Rectal smooth muscle tissue (tissue), 1 donor: ENCODE results near the gene ATP11A.

Source experiments
- H3K27ac ChIP-seq: one replicate; pipeline ENCODE4 v1.7.0; 2013; ENCODE audit warnings: low read depth, low read length, inconsistent platforms
- H3K27me3 ChIP-seq: one replicate; pipeline ENCODE4 v1.7.0; 2013; ENCODE audit warnings: low read length; ENCODE audit not compliant: control insufficient read depth, insufficient read depth
- H3K36me3 ChIP-seq: one replicate; pipeline ENCODE4 v1.7.0; 2013; ENCODE audit warnings: low read length; ENCODE audit not compliant: control insufficient read depth, insufficient read depth
- H3K4me1 ChIP-seq: one replicate; pipeline ENCODE4 v1.7.0; 2013; ENCODE audit warnings: low read length; ENCODE audit not compliant: control insufficient read depth, insufficient read depth
- H3K4me3 ChIP-seq: one replicate; pipeline ENCODE4 v1.7.0; 2013; ENCODE audit warnings: low read length
- H3K9ac ChIP-seq: one replicate; pipeline ENCODE4 v1.7.0; 2013; ENCODE audit warnings: low read length

ATP11A gene

DNA sequence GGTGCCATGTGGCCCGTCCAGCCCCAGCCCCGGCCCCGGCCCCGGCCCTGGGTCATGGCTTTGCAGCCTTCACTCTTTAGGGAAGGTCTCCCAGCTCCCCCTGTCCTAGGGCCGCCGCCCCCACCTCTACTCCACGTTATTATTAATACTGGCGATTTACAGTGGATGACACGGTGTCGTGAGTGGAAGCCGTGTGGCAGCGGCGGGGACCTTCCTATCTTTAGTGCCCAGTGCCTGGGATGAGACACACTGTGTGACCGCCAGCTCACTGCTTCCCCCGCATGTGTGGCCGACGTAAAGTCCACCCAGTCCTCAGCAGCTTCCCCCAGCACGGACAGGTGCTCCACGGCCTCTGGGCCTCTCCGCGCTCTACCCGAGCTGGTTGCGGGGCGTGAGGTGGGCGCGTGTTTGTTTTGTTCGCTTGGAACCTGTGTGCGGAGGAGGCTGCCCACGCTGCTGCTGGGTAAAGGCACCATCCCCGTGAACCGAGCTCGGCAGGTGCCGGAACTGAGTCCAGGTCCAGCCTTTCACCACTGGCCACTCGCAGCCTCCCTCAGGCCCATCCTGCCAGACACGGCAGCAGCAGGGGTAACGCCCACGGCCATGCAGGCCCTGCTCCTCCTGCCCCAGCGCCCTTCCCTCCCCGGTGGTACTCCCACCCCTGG lies 208.2 kb downstream of the ATP11A start:
- no peak overlapping the region for H3K27ac ChIP-seq
- no peaks in the 10 kb centered on the region for H3K36me3 ChIP-seq
- H3K4me1 ChIP-seq, result peaks cover 4% of the 10 kb centered on the region
- H3K4me3 ChIP-seq, result no peak overlapping the region
- no peak overlapping the region for H3K9ac ChIP-seq
- H3K27me3 ChIP-seq, result peaks cover 14% of the 10 kb centered on the region

DNA sequence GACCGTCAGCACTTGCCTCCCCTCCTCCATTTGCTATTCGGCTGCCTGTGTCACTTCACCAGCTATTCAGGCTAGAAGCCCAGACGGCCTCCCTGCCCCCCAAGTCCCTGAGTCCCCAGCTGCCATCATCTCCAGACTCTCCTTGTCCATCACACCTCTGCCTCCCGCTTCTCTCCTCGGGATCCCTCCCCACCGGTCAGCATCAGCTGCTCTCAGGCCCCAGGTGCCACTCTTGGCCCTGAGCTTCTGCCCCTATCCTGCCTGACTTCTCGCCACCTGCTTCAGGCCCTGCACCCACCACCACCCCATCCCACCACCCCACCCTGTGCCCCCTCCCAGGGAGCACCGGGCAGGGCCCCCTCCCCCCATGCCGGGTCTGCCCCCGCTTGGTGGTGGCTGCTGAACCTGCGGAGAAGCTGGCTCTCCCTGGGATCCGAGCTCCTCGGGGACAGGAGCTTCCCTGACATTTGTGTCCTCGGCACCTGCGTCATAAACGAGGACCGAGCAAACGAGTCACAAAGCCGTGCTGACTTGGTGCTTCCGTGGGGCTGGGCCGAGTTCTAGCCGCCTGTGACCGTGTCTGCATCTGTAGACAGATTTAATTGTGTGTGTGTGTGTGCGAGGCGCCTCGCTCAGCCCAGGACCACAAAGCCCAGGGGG lies 208.9 kb downstream of the ATP11A start:
- peaks cover 4% of the 10 kb centered on the region for H3K4me1 ChIP-seq
- peaks cover 12% of the 10 kb centered on the region for H3K27me3 ChIP-seq
- no peak overlapping the region for H3K27ac ChIP-seq
- H3K4me3 ChIP-seq, result no peak overlapping the region
- no peaks in the 10 kb centered on the region for H3K36me3 ChIP-seq
- no peak overlapping the region for H3K9ac ChIP-seq

DNA sequence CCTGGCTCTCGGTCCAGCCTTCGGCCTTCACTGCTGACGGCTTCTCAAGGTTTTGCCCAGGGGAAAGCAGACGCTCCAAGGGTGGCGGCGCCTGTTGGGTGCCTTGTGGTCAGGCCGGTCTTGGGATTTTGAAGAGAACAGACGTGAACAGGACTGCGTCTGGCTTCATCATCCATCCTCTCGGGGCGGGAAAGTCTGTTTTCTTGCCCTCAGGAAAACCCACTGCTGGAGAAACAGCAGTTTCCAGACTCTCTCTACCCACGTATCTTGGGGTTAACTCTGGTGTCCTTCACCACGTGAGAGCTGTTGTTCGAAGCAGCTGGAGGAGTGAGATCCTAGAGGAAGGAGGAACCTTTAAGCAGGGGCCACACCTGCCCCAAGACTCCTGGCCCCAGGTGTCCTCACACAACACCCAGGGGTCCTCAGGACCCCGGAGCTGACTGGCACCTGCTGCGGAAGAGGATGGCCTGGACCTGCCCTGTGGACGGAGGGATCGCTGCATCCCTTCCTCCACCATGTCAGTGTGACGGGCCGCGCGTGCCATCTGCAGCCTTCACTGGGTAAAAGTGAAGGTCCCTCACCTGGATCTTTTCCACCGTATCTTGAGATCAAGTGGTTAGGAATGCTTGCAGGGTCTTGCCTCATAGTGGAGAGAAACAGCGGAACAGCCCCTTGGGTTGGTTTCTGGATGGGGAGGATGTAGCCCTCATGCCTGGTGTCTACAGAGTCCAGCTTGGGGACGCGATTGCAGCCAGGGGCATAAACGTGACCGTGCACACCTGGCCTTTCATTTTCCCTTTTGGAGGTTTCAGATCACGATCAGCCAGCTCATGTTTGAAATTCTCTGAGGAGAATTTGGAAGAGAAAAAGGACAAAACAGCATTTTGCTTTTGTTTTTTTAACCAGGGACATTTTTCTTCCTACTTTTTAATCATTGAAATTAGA lies 209.7 kb downstream of the ATP11A start:
- H3K36me3 ChIP-seq, result no peaks in the 10 kb centered on the region
- no peak overlapping the region for H3K27ac ChIP-seq
- H3K27me3 ChIP-seq, result peaks cover 11% of the 10 kb centered on the region
- peaks cover 4% of the 10 kb centered on the region for H3K4me1 ChIP-seq
- H3K9ac ChIP-seq, result no peak overlapping the region
- no peak overlapping the region for H3K4me3 ChIP-seq

DNA sequence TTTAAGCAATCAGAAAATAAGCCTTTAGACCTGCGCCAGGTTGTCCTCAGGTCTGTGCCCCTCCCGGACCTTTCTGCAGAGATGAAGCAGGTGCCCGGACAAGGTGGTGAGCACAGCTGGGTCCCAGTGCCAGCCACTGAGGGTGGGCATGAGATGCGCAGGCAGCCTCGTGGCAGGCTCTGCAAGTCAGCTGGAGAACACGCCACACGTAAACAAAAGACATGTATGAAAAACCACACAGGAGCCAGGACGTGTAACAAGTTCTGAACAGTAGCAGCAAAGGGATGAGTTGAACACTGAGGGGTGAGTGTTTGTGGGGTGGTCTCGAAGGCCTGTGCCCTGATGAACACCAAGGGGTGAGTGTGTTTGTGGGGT lies 210.4 kb downstream of the ATP11A start:
- Histone ChIP-seq H3K9ac (no peak overlapping the region), H3K36me3 (no peaks in the 10 kb centered on the region), H3K27me3 (peaks cover 5% of the 10 kb centered on the region), H3K4me3 (no peak overlapping the region), H3K27ac (no peak overlapping the region), H3K4me1 (no peaks in the 10 kb centered on the region)

DNA sequence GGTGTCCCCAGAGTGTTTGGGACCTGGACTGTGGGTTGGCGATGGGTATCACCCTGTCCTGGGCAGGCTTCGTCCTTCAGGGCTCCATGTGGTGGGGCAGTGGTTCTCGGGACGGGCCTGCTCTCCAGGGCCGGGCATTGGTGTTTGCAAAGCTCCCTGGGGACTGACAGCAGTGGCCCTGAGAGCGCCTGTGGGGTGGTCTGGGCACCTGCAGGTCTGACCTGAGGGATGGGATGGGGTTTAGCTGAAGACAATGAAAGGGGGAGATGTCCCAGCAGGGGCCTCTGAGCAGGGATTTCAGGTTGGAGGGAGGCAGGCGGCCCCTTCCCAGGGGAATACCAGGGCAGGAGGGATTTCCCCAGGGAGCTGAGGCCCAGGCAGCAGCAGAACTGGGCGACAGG lies 210.9 kb downstream of the ATP11A start:
- Histone ChIP-seq H3K9ac (no peak overlapping the region), H3K27me3 (peaks cover 4% of the 10 kb centered on the region)

DNA sequence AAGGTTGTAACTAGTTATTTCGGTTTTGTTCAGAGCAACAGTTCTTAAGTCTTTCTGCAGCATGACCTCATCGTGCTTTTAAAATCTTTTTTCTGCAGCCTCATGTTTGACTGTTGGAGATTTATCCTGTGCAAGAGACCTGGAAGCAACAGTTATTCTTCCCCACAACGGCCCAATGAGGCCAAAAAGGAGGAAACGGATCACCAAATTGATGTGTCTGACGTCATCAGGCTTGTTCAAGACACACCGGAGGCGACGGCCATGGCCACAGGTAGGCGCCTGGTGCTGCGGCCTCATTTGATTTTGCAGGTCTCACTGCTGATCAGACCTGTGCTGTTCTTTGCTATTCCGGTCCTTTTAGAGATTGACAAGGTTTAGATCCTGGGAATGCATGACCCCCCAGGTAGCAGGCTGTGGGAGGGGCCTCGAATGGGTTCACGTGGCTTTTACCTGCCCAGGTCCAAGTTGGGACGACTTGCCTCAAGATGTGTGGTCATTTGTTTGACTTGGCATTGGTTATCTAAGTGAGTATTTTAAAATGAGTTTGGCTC lies 212.3 kb downstream of the ATP11A start:
- H3K4me3 ChIP-seq, result no peak overlapping the region
- H3K4me1 ChIP-seq, result no peaks in the 10 kb centered on the region
- no peak overlapping the region for H3K27ac ChIP-seq
- H3K36me3 ChIP-seq, result no peaks in the 10 kb centered on the region
- peaks cover 2% of the 10 kb centered on the region for H3K27me3 ChIP-seq
- H3K9ac ChIP-seq, result no peak overlapping the region

More for the DNA sequence above, 210.9 kb downstream of the ATP11A start:
- H3K4me1 ChIP-seq, result no peaks in the 10 kb centered on the region
- H3K36me3 ChIP-seq, result no peaks in the 10 kb centered on the region
- no peak overlapping the region for H3K27ac ChIP-seq
- no peak overlapping the region for H3K4me3 ChIP-seq

DNA sequence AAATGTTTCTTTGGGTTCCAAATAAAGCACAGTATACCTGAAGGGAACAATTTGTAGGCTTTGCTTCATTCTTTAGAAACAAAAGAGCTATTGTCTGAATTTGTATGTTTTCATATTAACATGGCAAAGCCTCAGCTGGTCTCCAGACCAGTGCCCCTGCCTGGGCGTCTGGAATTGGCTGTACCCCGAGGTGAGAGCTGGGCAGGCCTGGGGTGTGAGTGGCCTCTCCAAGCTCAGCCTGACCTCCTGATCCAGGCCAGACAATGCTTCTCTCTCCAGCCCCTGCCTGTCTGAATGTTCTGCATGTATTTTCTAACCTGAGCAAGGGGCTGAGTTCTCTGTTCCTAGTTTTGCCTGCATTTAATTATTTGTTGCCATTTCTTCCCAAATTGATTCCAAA lies 212.8 kb downstream of the ATP11A start:
- Histone ChIP-seq H3K36me3 (no peaks in the 10 kb centered on the region), H3K4me3 (no peak overlapping the region), H3K27me3 (no peaks in the 10 kb centered on the region), H3K27ac (no peak overlapping the region), H3K9ac (no peak overlapping the region), H3K4me1 (no peaks in the 10 kb centered on the region)

DNA sequence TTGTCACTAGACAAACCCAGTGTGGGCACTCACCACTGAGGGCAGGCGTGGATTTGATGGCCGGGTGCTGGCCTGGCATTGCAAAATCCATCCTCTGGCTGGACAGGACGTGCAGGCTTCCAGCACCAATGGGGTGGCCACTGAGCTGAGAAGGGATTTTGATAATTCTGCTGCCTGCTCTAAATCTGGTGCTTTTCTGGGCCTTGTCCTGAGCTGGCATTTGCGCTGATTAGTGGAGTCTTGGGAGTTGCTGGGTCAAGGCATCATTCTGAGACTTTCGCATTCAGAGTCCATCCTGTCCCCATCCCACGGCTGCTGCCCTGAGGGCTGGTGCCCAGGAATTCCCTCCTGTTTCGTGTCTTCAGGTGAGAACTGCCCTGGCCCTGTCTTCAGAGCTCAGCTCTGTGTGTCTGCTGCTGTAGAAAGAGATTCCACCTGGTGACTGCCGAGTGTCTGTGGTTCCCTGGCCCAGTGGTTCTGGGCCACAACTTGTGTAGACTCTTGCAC lies 213.3 kb downstream of the ATP11A start:
- Histone ChIP-seq H3K4me3 (no peak overlapping the region), H3K4me1 (no peaks in the 10 kb centered on the region), H3K27ac (no peak overlapping the region), H3K27me3 (no peaks in the 10 kb centered on the region), H3K36me3 (no peaks in the 10 kb centered on the region), H3K9ac (no peak overlapping the region)

DNA sequence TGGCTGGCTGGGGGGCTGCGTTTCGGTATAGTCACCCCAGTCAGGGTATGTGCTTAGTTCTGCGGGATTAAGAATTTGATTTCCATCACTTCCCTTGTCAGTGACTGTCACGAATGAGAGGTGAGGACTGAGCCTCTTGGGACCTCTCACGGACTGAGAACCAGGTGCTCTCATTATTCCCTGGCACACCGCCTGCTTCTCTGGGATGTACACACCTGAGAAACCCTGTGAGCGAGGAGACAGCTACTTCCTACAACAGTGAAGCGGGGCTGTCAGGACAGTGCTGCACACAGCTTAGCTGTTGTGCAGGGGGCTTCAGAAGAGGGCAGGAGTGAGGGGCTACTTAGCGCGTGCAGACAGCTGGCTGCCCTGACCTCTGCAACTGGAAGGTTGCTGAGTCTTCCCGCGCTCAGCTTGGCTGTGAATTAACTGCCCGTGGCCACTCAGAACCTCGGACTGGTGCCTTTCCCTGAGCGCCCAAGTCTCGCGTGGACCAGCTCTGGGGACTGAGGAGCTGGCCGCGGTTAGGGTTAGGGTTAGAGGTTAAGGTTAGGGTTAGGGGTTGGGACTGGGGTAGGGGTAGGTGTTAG lies 213.9 kb downstream of the ATP11A start:
- no peaks in the 10 kb centered on the region for H3K36me3 ChIP-seq
- no peaks in the 10 kb centered on the region for H3K27me3 ChIP-seq
- H3K4me3 ChIP-seq, result no peak overlapping the region
- H3K27ac ChIP-seq, result no peak overlapping the region
- H3K4me1 ChIP-seq, result no peaks in the 10 kb centered on the region
- H3K9ac ChIP-seq, result no peak overlapping the region

DNA sequence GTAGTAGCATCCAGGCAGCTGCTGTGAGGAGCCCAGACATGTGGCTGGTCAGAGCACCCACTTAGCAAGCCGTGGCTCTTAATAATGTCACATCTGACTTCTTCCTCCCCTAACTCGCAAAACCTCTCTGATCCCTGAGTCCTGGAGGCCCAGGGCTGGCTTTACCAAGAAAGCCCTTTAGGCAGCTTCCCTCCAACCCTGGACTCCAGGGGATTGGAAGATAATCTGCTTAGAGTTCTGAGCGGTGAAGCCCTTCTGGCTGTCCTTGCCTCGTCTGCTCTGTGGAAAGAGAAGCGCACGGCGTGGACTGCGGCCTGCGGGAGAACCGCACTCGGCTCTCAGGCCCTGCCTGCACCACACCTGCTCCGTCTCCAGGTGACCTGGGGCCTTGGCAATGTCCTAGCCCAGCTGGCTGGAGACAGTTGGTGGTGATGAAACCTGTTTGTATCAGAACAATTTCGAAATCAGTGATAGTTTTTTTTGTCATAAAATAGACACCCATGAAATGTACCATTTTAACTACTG lies 214.7 kb downstream of the ATP11A start:
- Histone ChIP-seq H3K4me3 (no peak overlapping the region), H3K4me1 (no peaks in the 10 kb centered on the region), H3K27me3 (no peaks in the 10 kb centered on the region), H3K36me3 (no peaks in the 10 kb centered on the region), H3K9ac (no peak overlapping the region), H3K27ac (no peak overlapping the region)

DNA sequence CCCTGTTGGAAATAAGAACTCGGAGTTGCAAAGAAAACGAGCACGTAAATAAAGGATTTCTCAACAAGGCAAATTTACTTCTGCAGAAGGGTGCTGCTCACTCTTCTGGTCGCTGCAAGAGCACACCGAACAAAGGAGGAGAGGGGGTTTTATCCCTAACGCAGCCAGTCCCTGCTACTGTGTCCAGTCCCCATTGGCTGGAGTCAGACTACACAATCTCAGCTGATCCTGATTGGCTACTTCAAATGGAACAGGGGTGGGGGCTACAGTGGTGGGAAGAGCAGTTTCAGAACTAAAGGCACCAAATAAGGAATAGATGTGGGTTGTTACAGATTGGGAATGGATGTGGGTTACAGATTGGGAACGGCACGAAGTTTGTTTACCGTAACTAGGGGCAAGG lies 215.2 kb downstream of the ATP11A start:
- Histone ChIP-seq H3K27ac (no peak overlapping the region), H3K27me3 (no peaks in the 10 kb centered on the region)

DNA sequence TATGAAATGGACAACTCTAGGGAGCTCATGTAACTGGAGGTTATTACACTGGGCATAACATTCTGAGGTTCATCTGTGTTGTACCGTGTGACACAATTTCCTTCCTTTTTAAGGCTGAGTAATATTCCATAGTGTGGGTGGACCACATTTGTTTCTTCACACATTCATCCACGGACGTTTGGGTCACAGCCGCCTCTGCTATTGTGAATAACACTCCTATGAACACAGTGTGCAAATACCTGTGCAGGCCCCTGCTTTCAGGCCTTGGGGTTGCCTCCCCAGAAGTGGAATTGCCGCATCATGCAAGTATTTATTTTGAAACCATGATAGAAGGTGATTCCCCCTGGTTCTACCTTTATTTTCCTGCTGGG lies 215.8 kb downstream of the ATP11A start:
- Histone ChIP-seq H3K4me3 (no peak overlapping the region), H3K27me3 (no peaks in the 10 kb centered on the region), H3K36me3 (no peaks in the 10 kb centered on the region), H3K27ac (no peak overlapping the region), H3K9ac (no peak overlapping the region), H3K4me1 (no peaks in the 10 kb centered on the region)

More for the DNA sequence above, 215.2 kb downstream of the ATP11A start:
- H3K4me1 ChIP-seq, result no peaks in the 10 kb centered on the region
- no peak overlapping the region for H3K4me3 ChIP-seq
- H3K36me3 ChIP-seq, result no peaks in the 10 kb centered on the region
- H3K9ac ChIP-seq, result no peak overlapping the region
